Stimulated activated CD8-positive, alpha-beta memory T cell treated with anti-CD3 and anti-CD28 coated beads, Interleukin-2, amount 100 ng/mL, for 1 hour (primary cell): ENCODE results near the gene OR5B21.

Experiments used
- DNase-seq, 2 donors: peaks; one replicate each; pipeline ENCODE4 v3.0.0-alpha.2; 2020; ENCODE audit warnings: low read depth in 2 of 2

The OR5B21 gene

GRCh38 chr11:58493676-58494075 lies 14.2 kb downstream of the OR5B21 start:
- no peak for DNase-seq

GRCh38 chr11:58490827-58491226 lies 17.1 kb downstream of the OR5B21 start:
- DNase-seq: no peak

- DNase-seq: no peak
These were observed 20.7 kb downstream of the OR5B21 start for GRCh38 chr11:58487170-58487569.

GRCh38 chr11:58485961-58486360 lies 21.9 kb downstream of the OR5B21 start:
- DNase-seq: no peak

- no peak for DNase-seq
These were observed 36.0 kb downstream of the OR5B21 start for GRCh38 chr11:58471892-58472291.

- no peak for DNase-seq
These were observed 41.6 kb downstream of the OR5B21 start for GRCh38 chr11:58466293-58466692.

- no peak for DNase-seq
These were observed 42.2 kb downstream of the OR5B21 start for GRCh38 chr11:58465690-58466089.
